Suprapubic skin (tissue), 4 donors: ENCODE measurements around the gene KIF16B. TPM values are rescaled to one million over a fixed set of nuclear protein-coding genes. Genes with fewer than 3 reads are reported as not detected.
A peak's percentile ranks its signal among the peaks of the same experiment; 100 is the strongest.
"Not testable (repeated sequence)": the region's sequence is repeated elsewhere in the genome, so short reads cannot be mapped to it uniquely, and the experiment has no call there.

ENCODE experiments used
- DNase-seq, 2 donors: peaks; one replicate each; pipeline ENCODE4 v3.0.0-alpha.2; 2019; ENCODE audit warnings: low spot score in 2 of 2
- H3K27ac ChIP-seq: fragments of 200-600 bp; sonication (generic); one replicate; pipeline ENCODE4 v1.5.1; 2019
- H3K27me3 ChIP-seq: fragments of 200-600 bp; sonication (generic); one replicate; pipeline ENCODE4 v1.5.1; 2019
- H3K36me3 ChIP-seq: fragments of 200-600 bp; sonication (generic); one replicate; pipeline ENCODE4 v1.5.1; 2019
- H3K4me1 ChIP-seq: fragments of 200-600 bp; sonication (generic); one replicate; pipeline ENCODE4 v1.5.1; 2019
- H3K4me3 ChIP-seq: fragments of 200-600 bp; sonication (generic); one replicate; pipeline ENCODE4 v1.5.1; 2019; ENCODE audit warnings: mild to moderate bottlenecking
- H3K9me3 ChIP-seq: fragments of 200-600 bp; sonication (generic); one replicate; pipeline ENCODE4 v1.5.1; 2019
- EP300 ChIP-seq: sonication (generic); formaldehyde crosslinking; IDR thresholded peaks from one replicate; pipeline ENCODE4 v1.6.1; 2017; ENCODE audit warnings: antibody characterized with exemption
- POLR2A ChIP-seq, 2 donors: fragments of 450-650 bp; IDR thresholded peaks; one replicate each; pipeline ENCODE4 v1.6.1; 2017; ENCODE audit warnings: antibody characterized with exemption in 2 of 2, mild to moderate bottlenecking in 2 of 2, moderate library complexity in 2 of 2
- POLR2AphosphoS5 ChIP-seq, 3 donors: sonication (generic); formaldehyde crosslinking; IDR thresholded peaks; one replicate each; pipeline ENCODE4 v1.6.1; 2017; ENCODE audit warnings: antibody characterized with exemption in 3 of 3
- WGBS: methylation state at CpG from one replicate; pipeline ENCODE4 v1.1.5; 2018; 5-methylcytosine and 5-hydroxymethylcytosine counted together
- total RNA-seq, 4 donors: library from RNA; depleted of rRNA; stranded (reverse); fragments of >200 nt; gene quantifications; one replicate each; pipeline ENCODE4 v1.1.0, GENCODE V29; 2016
- TF ChIP-seq, protein P1 (sequence below), 2 donors: fragments of 200-600 bp in 1 of 2; fragments of 450-650 bp in 1 of 2; sonication (generic) in 1 of 2; IDR thresholded peaks; one replicate each; pipeline ENCODE4 v1.5.1; 2016 to 2019; ENCODE audit warnings: antibody characterized with exemption in 2 of 2, mild to moderate bottlenecking in 1 of 2, moderate library complexity in 1 of 2

KIF16B gene
- total RNA-seq, 4 donors from 2014 or later: 23.7 to 64.0 (median 38.2) TPM

DNA sequence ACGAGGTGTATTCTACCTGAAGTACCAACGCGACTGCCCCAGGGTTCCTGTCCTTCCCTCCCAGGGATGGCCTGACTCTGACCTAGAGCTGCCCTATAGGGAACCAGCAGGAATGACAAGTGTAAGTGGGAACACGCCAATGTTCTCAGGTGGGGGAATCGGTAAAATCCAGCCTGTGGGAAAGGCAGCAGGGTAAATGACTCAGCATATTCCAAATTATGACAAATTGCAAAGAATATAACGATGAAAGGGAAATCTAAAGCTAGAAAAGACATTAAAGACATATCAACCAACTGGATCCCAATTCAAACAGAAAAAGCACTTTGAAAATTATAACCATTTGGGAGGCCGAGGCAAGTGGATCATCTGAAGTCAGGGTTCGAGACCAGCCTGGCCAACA is 41.8 kb downstream of the KIF16B start:
- Histone ChIP-seq H3K27me3 (no peaks in the 10 kb centered on the region), H3K27ac (no peak overlapping the region), H3K4me3 (no peak overlapping the region), H3K4me1 (peaks cover 8% of the 10 kb centered on the region), H3K9me3 (no peaks in the 10 kb centered on the region), H3K36me3 (no peaks in the 10 kb centered on the region)
- no peak for DNase-seq
- TF ChIP-seq POLR2AphosphoS5 (IDR thresholded peaks at IDR 0.05): no peak
- TF ChIP-seq POLR2A (IDR thresholded peaks at IDR 0.05): no peak
- TF ChIP-seq, protein P1, sequence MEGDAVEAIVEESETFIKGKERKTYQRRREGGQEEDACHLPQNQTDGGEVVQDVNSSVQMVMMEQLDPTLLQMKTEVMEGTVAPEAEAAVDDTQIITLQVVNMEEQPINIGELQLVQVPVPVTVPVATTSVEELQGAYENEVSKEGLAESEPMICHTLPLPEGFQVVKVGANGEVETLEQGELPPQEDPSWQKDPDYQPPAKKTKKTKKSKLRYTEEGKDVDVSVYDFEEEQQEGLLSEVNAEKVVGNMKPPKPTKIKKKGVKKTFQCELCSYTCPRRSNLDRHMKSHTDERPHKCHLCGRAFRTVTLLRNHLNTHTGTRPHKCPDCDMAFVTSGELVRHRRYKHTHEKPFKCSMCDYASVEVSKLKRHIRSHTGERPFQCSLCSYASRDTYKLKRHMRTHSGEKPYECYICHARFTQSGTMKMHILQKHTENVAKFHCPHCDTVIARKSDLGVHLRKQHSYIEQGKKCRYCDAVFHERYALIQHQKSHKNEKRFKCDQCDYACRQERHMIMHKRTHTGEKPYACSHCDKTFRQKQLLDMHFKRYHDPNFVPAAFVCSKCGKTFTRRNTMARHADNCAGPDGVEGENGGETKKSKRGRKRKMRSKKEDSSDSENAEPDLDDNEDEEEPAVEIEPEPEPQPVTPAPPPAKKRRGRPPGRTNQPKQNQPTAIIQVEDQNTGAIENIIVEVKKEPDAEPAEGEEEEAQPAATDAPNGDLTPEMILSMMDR (IDR thresholded peaks at IDR 0.05): no peak
- no peak for TF ChIP-seq EP300
- 89% methylated on average over 8 of the region's 8 CpGs for WGBS

DNA sequence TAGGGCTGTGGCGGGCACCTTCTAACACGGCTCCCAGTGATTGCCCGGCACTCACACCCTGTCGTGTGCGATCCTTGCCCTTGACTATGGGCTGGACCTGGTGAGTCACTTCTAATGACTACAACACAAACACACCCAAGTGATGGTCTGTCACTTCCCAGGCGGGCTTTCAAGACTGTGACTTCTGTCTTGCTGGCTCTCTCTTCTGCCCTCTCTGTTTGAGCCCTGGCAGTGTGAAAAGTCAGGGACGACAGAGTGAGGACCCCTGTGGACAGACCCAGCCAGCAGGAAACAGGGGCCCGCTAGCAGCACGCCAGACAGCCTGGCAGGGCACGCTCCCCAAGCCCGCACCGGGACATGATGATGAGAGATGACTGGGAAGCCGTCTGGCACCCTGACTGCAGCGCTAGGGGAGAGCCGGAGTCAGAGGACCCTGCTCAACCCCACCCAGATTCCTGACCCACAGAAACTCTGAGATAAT is 43.0 kb downstream of the KIF16B start:
- Histone ChIP-seq H3K36me3 (no peaks in the 10 kb centered on the region), H3K9me3 (no peaks in the 10 kb centered on the region), H3K27ac (no peak overlapping the region), H3K4me3 (no peak overlapping the region), H3K27me3 (no peaks in the 10 kb centered on the region), H3K4me1 (peaks cover 8% of the 10 kb centered on the region)
- no peak for DNase-seq
- TF ChIP-seq EP300 (no peak), POLR2A (IDR thresholded peaks at IDR 0.05) (no peak), POLR2AphosphoS5 (IDR thresholded peaks at IDR 0.05) (no peak)
- TF ChIP-seq, protein P1 (IDR thresholded peaks at IDR 0.05): no peak
- WGBS: 86% methylated on average over 15 of the region's 15 CpGs

DNA sequence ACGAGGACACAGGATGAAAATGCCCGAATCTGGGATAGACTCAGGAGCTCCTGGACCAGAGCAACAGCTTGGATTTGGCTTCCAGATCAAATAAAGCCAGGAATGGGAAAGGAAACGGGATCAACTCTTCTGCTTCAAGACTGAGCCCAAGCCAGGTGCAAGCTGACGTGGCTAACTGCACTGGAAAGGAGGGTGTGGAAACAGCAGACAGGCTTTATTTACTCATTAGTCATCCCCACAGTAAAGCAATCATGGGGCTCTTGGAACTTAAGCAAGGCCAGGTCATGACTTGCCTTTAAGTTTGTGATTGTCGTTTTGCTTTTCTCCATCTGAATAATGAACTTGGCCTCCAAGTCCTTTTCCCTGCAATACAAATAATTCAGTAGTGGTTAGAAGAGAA is 45.2 kb downstream of the KIF16B start:
- Histone ChIP-seq H3K9me3 (peaks cover 5% of the 10 kb centered on the region), H3K27me3 (no peaks in the 10 kb centered on the region), H3K27ac (peak overlapping the region; percentile 79), H3K4me3 (no peak overlapping the region), H3K36me3 (no peaks in the 10 kb centered on the region), H3K4me1 (peaks cover 8% of the 10 kb centered on the region)
- 36% methylated on average over 5 of the region's 5 CpGs for WGBS
- DNase-seq: no peak
- TF ChIP-seq POLR2A (IDR thresholded peaks at IDR 0.05): no peak
- peak in 1 of 3 donors; percentile 40 for TF ChIP-seq POLR2AphosphoS5 (IDR thresholded peaks at IDR 0.05)

DNA sequence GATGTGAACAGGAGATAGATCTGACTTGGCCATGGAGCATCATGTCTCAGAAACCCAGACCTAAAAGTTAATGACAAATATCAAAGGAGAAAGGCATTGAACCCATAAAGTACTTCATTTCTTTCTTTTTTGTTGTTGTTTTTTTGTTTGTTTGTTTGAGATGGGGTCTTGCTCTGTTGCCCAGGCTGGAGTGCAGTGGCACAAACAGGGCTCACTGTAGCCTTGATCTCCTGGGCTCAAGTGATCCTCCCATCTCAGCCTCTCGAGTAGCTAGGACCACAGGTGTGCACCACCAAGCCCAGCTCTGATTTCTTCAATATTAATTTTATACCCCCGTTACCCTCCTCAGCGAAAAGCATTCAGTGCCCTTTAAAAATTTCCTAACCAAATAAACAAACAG is 45.8 kb downstream of the KIF16B start:
- Histone ChIP-seq H3K36me3 (no peaks in the 10 kb centered on the region), H3K27me3 (no peaks in the 10 kb centered on the region), H3K4me1 (peaks cover 8% of the 10 kb centered on the region), H3K9me3 (peaks cover 5% of the 10 kb centered on the region), H3K27ac (peak overlapping the region; percentile 79), H3K4me3 (no peak overlapping the region)
- TF ChIP-seq, protein P1 (IDR thresholded peaks at IDR 0.05): no peak
- no peak for TF ChIP-seq POLR2AphosphoS5 (IDR thresholded peaks at IDR 0.05)
- TF ChIP-seq EP300: no peak
- TF ChIP-seq POLR2A (IDR thresholded peaks at IDR 0.05): no peak
- WGBS: 95% methylated on average over 3 of the region's 3 CpGs
- no peak for DNase-seq

DNA sequence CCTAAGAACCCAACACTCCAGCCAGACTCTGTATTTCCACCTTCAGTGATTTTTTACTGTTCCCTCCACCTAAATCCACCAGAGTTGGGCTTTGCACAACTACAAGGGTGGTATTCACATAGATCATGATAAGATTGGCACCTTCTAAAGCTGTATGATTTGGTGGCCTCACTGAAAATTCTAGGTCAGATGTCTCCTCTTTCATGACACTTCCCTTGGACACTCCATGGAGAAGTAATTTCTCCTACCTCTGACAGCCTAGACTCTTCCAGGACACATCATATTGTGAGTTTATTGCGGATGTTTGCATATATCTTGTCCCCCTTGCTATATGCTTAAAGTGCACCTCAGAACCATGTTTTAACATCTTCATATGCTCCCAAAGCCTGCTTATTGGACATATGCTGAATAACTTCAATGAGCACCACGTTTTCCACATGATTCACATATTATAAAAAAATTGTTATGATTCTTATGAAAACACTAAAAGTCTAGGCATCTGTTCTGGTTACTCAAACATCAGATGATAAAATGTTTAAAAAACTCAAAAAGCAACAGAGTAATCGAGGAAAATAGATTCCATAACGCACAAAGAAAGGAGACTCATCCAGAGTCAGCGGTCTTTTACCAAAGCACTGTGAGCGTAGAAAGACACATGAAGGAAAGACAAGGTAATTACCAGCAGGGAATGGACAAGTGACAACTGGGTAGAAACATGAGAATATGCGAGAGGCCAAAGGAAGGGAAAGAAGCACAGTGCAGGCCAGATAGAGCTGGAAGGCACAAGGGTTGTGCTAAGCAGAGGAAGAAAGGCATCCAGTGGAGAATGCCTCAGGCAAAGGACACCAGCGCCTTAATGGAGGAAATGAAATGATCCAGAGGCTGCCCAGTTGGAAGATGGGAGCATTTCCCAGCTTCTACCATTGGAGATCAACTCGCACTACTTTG is 46.5 kb downstream of the KIF16B start:
- TF ChIP-seq POLR2AphosphoS5 (IDR thresholded peaks at IDR 0.05): no peak
- Histone ChIP-seq H3K4me1 (peaks cover 8% of the 10 kb centered on the region), H3K36me3 (peaks cover 4% of the 10 kb centered on the region), H3K9me3 (peaks cover 5% of the 10 kb centered on the region), H3K27ac (no peak overlapping the region), H3K27me3 (no peaks in the 10 kb centered on the region), H3K4me3 (no peak overlapping the region)
- 83% methylated on average over 9 of the region's 9 CpGs for WGBS
- no peak for DNase-seq

DNA sequence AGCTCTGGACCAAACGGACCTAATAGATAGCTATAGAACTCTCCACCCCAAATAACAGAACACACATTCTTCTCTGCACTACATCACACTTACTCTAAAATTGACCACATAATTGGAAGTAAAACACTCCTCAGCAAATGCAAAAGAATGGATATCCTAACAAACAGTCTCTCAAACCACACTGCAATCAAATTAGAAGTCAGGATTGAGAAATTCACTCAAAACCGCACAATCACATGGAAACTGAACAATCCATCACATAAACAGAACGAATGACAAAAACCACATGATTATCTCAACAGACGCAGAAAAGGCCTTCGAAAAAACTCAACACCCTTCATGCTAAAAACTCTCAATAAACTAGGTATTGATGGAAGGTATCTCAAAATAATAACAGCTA is 50.6 kb downstream of the KIF16B start:
- not testable (repeated sequence) for H3K4me1 ChIP-seq, DNase-seq, H3K4me3 ChIP-seq, H3K27ac ChIP-seq, H3K9me3 ChIP-seq, H3K27me3 ChIP-seq, H3K36me3 ChIP-seq
- whole genome bisulfite sequencing: 96% methylated on average over 5 of the region's 5 CpGs
